Activated T-helper 17 cell treated with anti-CD3 and anti-CD28 coated beads, Interleukin-2, amount 50 U/mL, for 72 hours (primary cell): ENCODE measurements around the gene TSPAN4. TPM values are rescaled to one million over a fixed set of nuclear protein-coding genes. Genes with fewer than 3 reads are reported as not detected.

Experiments
- ATAC-seq: fragments of 150-1000 bp; cut with Tn5 transposase; replicated peaks from 2 replicates; pipeline ENCODE4 v1.10.0; 2021; ENCODE audit warnings: mild to moderate bottlenecking, moderate library complexity
- H3K27ac Mint-ChIP-seq: one replicate; pipeline ENCODE4 v1.8.0; 2022; ENCODE audit warnings: mixed read lengths
- H3K27me3 Mint-ChIP-seq: one replicate; pipeline ENCODE4 v1.8.0; 2022; ENCODE audit warnings: mixed read lengths
- H3K36me3 Mint-ChIP-seq: one replicate; pipeline ENCODE4 v1.8.0; 2022; ENCODE audit warnings: low read depth, mild to moderate bottlenecking, mixed read lengths
- H3K4me1 Mint-ChIP-seq: one replicate; pipeline ENCODE4 v1.8.0; 2022; ENCODE audit warnings: mixed read lengths
- H3K4me3 Mint-ChIP-seq: one replicate; pipeline ENCODE4 v1.8.0; 2022; ENCODE audit warnings: mild to moderate bottlenecking, mixed read lengths
- H3K9me3 Mint-ChIP-seq: one replicate; pipeline ENCODE4 v1.8.0; 2022; ENCODE audit warnings: mixed read lengths
- total RNA-seq, 2 donors: library from RNA; stranded (reverse); gene quantifications; one replicate each; pipeline ENCODE4 v1.2.3, GENCODE V29; 2022

TSPAN4 gene
- total RNA-seq, 2 donors from 2014 or later = 6.0 to 11.2 TPM

GRCh38 chr11:801097-801780 is 41.4 kb upstream of the TSPAN4 start:
- H3K27ac Mint-ChIP-seq = no peak overlapping the region
- H3K4me3 Mint-ChIP-seq = no peak overlapping the region
- H3K4me1 Mint-ChIP-seq = peaks cover 3% of the 10 kb centered on the region
- H3K9me3 Mint-ChIP-seq = no peaks in the 10 kb centered on the region
- peaks cover 1% of the 10 kb centered on the region for H3K36me3 Mint-ChIP-seq
- no peak for ATAC-seq
- no peaks in the 10 kb centered on the region for H3K27me3 Mint-ChIP-seq

- Mint-ChIP-seq H3K27ac (no peak overlapping the region), H3K27me3 (no peaks in the 10 kb centered on the region), H3K36me3 (no peaks in the 10 kb centered on the region), H3K4me1 (no peaks in the 10 kb centered on the region), H3K9me3 (no peaks in the 10 kb centered on the region), H3K4me3 (no peak overlapping the region)
- no peak for ATAC-seq
Measured at GRCh38 chr11:802018-802617, 40.5 kb upstream of the TSPAN4 start.

GRCh38 chr11:802693-803466 is 39.8 kb upstream of the TSPAN4 start:
- Mint-ChIP-seq H3K27me3 (no peaks in the 10 kb centered on the region), H3K4me3 (no peak overlapping the region), H3K27ac (no peak overlapping the region), H3K4me1 (no peaks in the 10 kb centered on the region), H3K9me3 (no peaks in the 10 kb centered on the region), H3K36me3 (no peaks in the 10 kb centered on the region)
- no peak for ATAC-seq

- H3K9me3 Mint-ChIP-seq = no peaks in the 10 kb centered on the region
- no peak for ATAC-seq
- no peaks in the 10 kb centered on the region for H3K27me3 Mint-ChIP-seq
- no peaks in the 10 kb centered on the region for H3K4me1 Mint-ChIP-seq
- peak overlapping the region; percentile 76 for H3K4me3 Mint-ChIP-seq
- H3K36me3 Mint-ChIP-seq = no peaks in the 10 kb centered on the region
- H3K27ac Mint-ChIP-seq = no peak overlapping the region
Measured at GRCh38 chr11:803467-803742, 39.2 kb upstream of the TSPAN4 start.

GRCh38 chr11:803770-804598 is 38.7 kb upstream of the TSPAN4 start:
- H3K27me3 Mint-ChIP-seq = no peaks in the 10 kb centered on the region
- peak overlapping the region; percentile 76 for H3K4me3 Mint-ChIP-seq
- no peak overlapping the region for H3K27ac Mint-ChIP-seq
- H3K36me3 Mint-ChIP-seq = peaks cover 2% of the 10 kb centered on the region
- H3K4me1 Mint-ChIP-seq = no peaks in the 10 kb centered on the region
- ATAC-seq = no peak
- no peaks in the 10 kb centered on the region for H3K9me3 Mint-ChIP-seq

GRCh38 chr11:804599-804964 is 38.1 kb upstream of the TSPAN4 start:
- Mint-ChIP-seq H3K4me1 (no peaks in the 10 kb centered on the region), H3K27ac (no peak overlapping the region), H3K9me3 (no peaks in the 10 kb centered on the region), H3K4me3 (peak overlapping the region; percentile 76), H3K36me3 (peaks cover 8% of the 10 kb centered on the region), H3K27me3 (no peaks in the 10 kb centered on the region)
- no peak for ATAC-seq

GRCh38 chr11:808427-809286 is 34.0 kb upstream of the TSPAN4 start:
- no peaks in the 10 kb centered on the region for H3K27me3 Mint-ChIP-seq
- peak overlapping the region; percentile 93 for H3K4me3 Mint-ChIP-seq
- ATAC-seq = no peak
- peaks cover 6% of the 10 kb centered on the region for H3K4me1 Mint-ChIP-seq
- H3K9me3 Mint-ChIP-seq = no peaks in the 10 kb centered on the region
- peak overlapping the region; percentile 93 for H3K27ac Mint-ChIP-seq
- H3K36me3 Mint-ChIP-seq = peaks cover 45% of the 10 kb centered on the region

- Mint-ChIP-seq H3K4me1 (peaks cover 6% of the 10 kb centered on the region), H3K36me3 (peaks cover 53% of the 10 kb centered on the region), H3K4me3 (peak within 1 kb of the TSS; percentile 93), H3K9me3 (no peaks in the 10 kb centered on the region), H3K27me3 (no peaks in the 10 kb centered on the region), H3K27ac (peak within 1 kb of the TSS; percentile 93)
- peak; percentile 89 for ATAC-seq
Measured at GRCh38 chr11:809287-810039, 33.2 kb upstream of the TSPAN4 start, which contains the start of gene RPLP2. TSS of gene RPLP2 (plus strand) at chr11:809967. CDS start at chr11:810235, 268 bp downstream.

- H3K9me3 Mint-ChIP-seq = no peaks in the 10 kb centered on the region
- peaks cover 59% of the 10 kb centered on the region for H3K36me3 Mint-ChIP-seq
- peak overlapping the region; percentile 93 for H3K27ac Mint-ChIP-seq
- peak; percentile 1 for ATAC-seq
- H3K4me1 Mint-ChIP-seq = peaks cover 6% of the 10 kb centered on the region
- H3K27me3 Mint-ChIP-seq = no peaks in the 10 kb centered on the region
- H3K4me3 Mint-ChIP-seq = peak overlapping the region; percentile 93
Measured at GRCh38 chr11:810040-810567, 32.5 kb upstream of the TSPAN4 start.

GRCh38 chr11:811446-812245 is 31.0 kb upstream of the TSPAN4 start:
- Mint-ChIP-seq H3K4me1 (peaks cover 6% of the 10 kb centered on the region), H3K4me3 (peak overlapping the region; percentile 93), H3K27ac (peak overlapping the region; percentile 93), H3K9me3 (no peaks in the 10 kb centered on the region), H3K36me3 (peaks cover 59% of the 10 kb centered on the region), H3K27me3 (no peaks in the 10 kb centered on the region)
- ATAC-seq = no peak

GRCh38 chr11:812390-812789 is 30.3 kb upstream of the TSPAN4 start:
- Mint-ChIP-seq H3K27ac (no peak overlapping the region), H3K9me3 (no peaks in the 10 kb centered on the region), H3K36me3 (peaks cover 59% of the 10 kb centered on the region), H3K4me1 (peaks cover 6% of the 10 kb centered on the region), H3K27me3 (no peaks in the 10 kb centered on the region), H3K4me3 (peak overlapping the region; percentile 93)
- ATAC-seq = no peak

- H3K36me3 Mint-ChIP-seq = peaks cover 59% of the 10 kb centered on the region
- no peak overlapping the region for H3K4me3 Mint-ChIP-seq
- no peaks in the 10 kb centered on the region for H3K27me3 Mint-ChIP-seq
- H3K9me3 Mint-ChIP-seq = no peaks in the 10 kb centered on the region
- H3K27ac Mint-ChIP-seq = no peak overlapping the region
- ATAC-seq = no peak
- peaks cover 6% of the 10 kb centered on the region for H3K4me1 Mint-ChIP-seq
Measured at GRCh38 chr11:813072-813455, 29.6 kb upstream of the TSPAN4 start.
